Hepatocyte (in vitro differentiated cells): Measurements from ENCODE around the gene MSI2.

Source experiments
- EZH2 ChIP-seq: fragments of 200-600 bp; sonication (generic); IDR thresholded peaks from 2 replicates; pipeline ENCODE4 v1.6.1; 2016; ENCODE audit warnings: antibody characterized with exemption, mild to moderate bottlenecking, borderline replicate concordance
- EZH2phosphoT487 ChIP-seq: fragments of 200-600 bp; sonication (generic); IDR thresholded peaks from one replicate; pipeline ENCODE4 v1.6.1; 2018; ENCODE audit warnings: antibody characterized with exemption, mild to moderate bottlenecking, low read depth, moderate library complexity; ENCODE audit not compliant: unreplicated experiment, severe bottlenecking
- TF ChIP-seq, protein P1 (sequence below): fragments of 200-600 bp; sonication (generic); IDR thresholded peaks from 2 replicates; pipeline ENCODE4 v1.5.1; 2016; ENCODE audit warnings: antibody characterized with exemption, mild to moderate bottlenecking; ENCODE audit not compliant: poor library complexity

DNA sequence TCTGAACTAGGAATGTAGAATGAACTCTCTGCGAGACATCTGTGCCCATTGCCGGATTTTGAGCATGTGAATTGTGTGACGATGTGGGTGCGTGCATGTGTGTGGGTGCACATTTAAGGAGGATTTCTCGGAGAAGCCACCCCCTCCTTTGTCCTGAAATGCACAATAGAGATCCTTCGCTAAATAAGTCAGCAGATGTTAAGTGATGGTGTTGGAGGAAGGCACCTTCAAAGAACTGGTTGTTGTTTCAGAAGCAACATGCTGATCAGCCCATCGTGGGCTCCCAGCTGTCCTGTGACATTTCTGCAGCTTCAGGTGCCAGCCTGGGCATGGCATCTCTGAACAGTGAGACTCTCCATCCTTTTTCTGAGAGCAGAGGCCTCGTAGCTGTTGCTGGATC, 194.9 kb downstream of the MSI2 start:
- TF ChIP-seq, protein P1, sequence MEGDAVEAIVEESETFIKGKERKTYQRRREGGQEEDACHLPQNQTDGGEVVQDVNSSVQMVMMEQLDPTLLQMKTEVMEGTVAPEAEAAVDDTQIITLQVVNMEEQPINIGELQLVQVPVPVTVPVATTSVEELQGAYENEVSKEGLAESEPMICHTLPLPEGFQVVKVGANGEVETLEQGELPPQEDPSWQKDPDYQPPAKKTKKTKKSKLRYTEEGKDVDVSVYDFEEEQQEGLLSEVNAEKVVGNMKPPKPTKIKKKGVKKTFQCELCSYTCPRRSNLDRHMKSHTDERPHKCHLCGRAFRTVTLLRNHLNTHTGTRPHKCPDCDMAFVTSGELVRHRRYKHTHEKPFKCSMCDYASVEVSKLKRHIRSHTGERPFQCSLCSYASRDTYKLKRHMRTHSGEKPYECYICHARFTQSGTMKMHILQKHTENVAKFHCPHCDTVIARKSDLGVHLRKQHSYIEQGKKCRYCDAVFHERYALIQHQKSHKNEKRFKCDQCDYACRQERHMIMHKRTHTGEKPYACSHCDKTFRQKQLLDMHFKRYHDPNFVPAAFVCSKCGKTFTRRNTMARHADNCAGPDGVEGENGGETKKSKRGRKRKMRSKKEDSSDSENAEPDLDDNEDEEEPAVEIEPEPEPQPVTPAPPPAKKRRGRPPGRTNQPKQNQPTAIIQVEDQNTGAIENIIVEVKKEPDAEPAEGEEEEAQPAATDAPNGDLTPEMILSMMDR = no peak
- TF ChIP-seq EZH2phosphoT487 = no peak
- TF ChIP-seq EZH2 = no peak
